Mesodermal cell (in vitro differentiated cells): ENCODE data around the gene PANK4.

Source experiments
- H3K27ac ChIP-seq: 2 replicates; pipeline ENCODE4 v1.7.0; 2013; ENCODE audit warnings: mild to moderate bottlenecking, low read depth, low read length, moderate library complexity; ENCODE audit not compliant: severe bottlenecking
- H3K36me3 ChIP-seq: 2 replicates; pipeline ENCODE4 v1.7.1; 2013; ENCODE audit warnings: mild to moderate bottlenecking, low read length, moderate library complexity; ENCODE audit not compliant: control insufficient read depth, insufficient read depth
- H3K4me1 ChIP-seq: one replicate; pipeline ENCODE4 v1.7.1; 2013; ENCODE audit warnings: mild to moderate bottlenecking, low read length; ENCODE audit not compliant: insufficient read depth, control insufficient read depth, poor library complexity, severe bottlenecking
- H3K4me3 ChIP-seq: 2 replicates; pipeline ENCODE4 v1.7.0; 2013; ENCODE audit warnings: low read length, control low read depth, mild to moderate bottlenecking; ENCODE audit not compliant: insufficient read depth, poor library complexity, severe bottlenecking; ENCODE audit errors: extremely low read depth
- H3K9me3 ChIP-seq: 2 replicates; pipeline ENCODE4 v1.7.1; 2013; ENCODE audit warnings: mild to moderate bottlenecking, low read length, moderate library complexity; ENCODE audit not compliant: control insufficient read depth
- WGBS, 2 experiments: methylation state at CpG; one replicate each; pipeline ENCODE4 v1.1.5; 2013; ENCODE audit warnings: missing lambda C conversion rate in 2 of 2; ENCODE audit not compliant: insufficient coverage in 2 of 2; 5-methylcytosine and 5-hydroxymethylcytosine counted together

The PANK4 gene

GRCh38 chr1:2502661-2503553 is 23.5 kb downstream of the PANK4 start:
- 90 to 92% methylated on average over 27 to 30 of the region's 36 CpGs for WGBS, 2 experiments
- Histone ChIP-seq H3K36me3 (no peaks in the 10 kb centered on the region), H3K4me3 (no peak overlapping the region), H3K9me3 (no peaks in the 10 kb centered on the region), H3K27ac (no peak overlapping the region), H3K4me1 (no peaks in the 10 kb centered on the region)

- H3K9me3 ChIP-seq, result no peaks in the 10 kb centered on the region
- WGBS, 2 experiments, result 91 to 93% methylated on average over 26 to 34 of the region's 34 CpGs
Measured at GRCh38 chr1:2502210-2502609, 24.2 kb downstream of the PANK4 start.

GRCh38 chr1:2501820-2502119 is 24.6 kb downstream of the PANK4 start:
- Histone ChIP-seq H3K4me3 (no peak overlapping the region), H3K36me3 (no peaks in the 10 kb centered on the region), H3K4me1 (no peaks in the 10 kb centered on the region), H3K27ac (no peak overlapping the region), H3K9me3 (no peaks in the 10 kb centered on the region)
- 91 to 95% methylated on average over 7 of the region's 7 CpGs for WGBS, 2 experiments

More at GRCh38 chr1:2502210-2502609, 24.2 kb downstream of the PANK4 start:
- Histone ChIP-seq H3K36me3 (no peaks in the 10 kb centered on the region), H3K4me1 (no peaks in the 10 kb centered on the region), H3K4me3 (no peak overlapping the region), H3K27ac (no peak overlapping the region)

GRCh38 chr1:2501041-2501819 is 25.2 kb downstream of the PANK4 start:
- WGBS, 2 experiments, result 85 to 86% methylated on average over 22 to 27 of the region's 28 CpGs
- Histone ChIP-seq H3K4me3 (no peak overlapping the region), H3K36me3 (no peaks in the 10 kb centered on the region), H3K27ac (no peak overlapping the region), H3K9me3 (no peaks in the 10 kb centered on the region), H3K4me1 (no peaks in the 10 kb centered on the region)

- no peaks in the 10 kb centered on the region for H3K4me1 ChIP-seq
- H3K36me3 ChIP-seq, result no peaks in the 10 kb centered on the region
- H3K4me3 ChIP-seq, result no peak overlapping the region
- 83 to 91% methylated on average over 17 to 19 of the region's 19 CpGs for WGBS, 2 experiments
- H3K27ac ChIP-seq, result no peak overlapping the region
- H3K9me3 ChIP-seq, result no peaks in the 10 kb centered on the region
Measured at GRCh38 chr1:2499986-2500596, 26.3 kb downstream of the PANK4 start.

- H3K4me1 ChIP-seq, result no peaks in the 10 kb centered on the region
- no peaks in the 10 kb centered on the region for H3K9me3 ChIP-seq
- 76 to 81% methylated on average over 3 to 4 of the region's 4 CpGs for WGBS, 2 experiments
- no peak overlapping the region for H3K4me3 ChIP-seq
- no peaks in the 10 kb centered on the region for H3K36me3 ChIP-seq
- no peak overlapping the region for H3K27ac ChIP-seq
Measured at GRCh38 chr1:2499260-2499659, 27.1 kb downstream of the PANK4 start.

- no peaks in the 10 kb centered on the region for H3K36me3 ChIP-seq
- H3K9me3 ChIP-seq, result no peaks in the 10 kb centered on the region
- no peaks in the 10 kb centered on the region for H3K4me1 ChIP-seq
- no peak overlapping the region for H3K4me3 ChIP-seq
- H3K27ac ChIP-seq, result no peak overlapping the region
- WGBS, 2 experiments, result 90 to 97% methylated on average over 6 to 9 of the region's 19 CpGs
Measured at GRCh38 chr1:2498648-2499047, 27.7 kb downstream of the PANK4 start.

GRCh38 chr1:2497891-2498290 is 28.5 kb downstream of the PANK4 start:
- no peak overlapping the region for H3K4me3 ChIP-seq
- 64 to 85% methylated on average over 3 of the region's 4 CpGs for WGBS, 2 experiments

GRCh38 chr1:2496746-2497145 is 29.6 kb downstream of the PANK4 start:
- Histone ChIP-seq H3K36me3 (no peaks in the 10 kb centered on the region), H3K4me1 (no peaks in the 10 kb centered on the region), H3K27ac (no peak overlapping the region), H3K9me3 (no peaks in the 10 kb centered on the region), H3K4me3 (no peak overlapping the region)
- WGBS, 2 experiments, result 90 to 93% methylated on average over 17 to 26 of the region's 26 CpGs

More at GRCh38 chr1:2497891-2498290, 28.5 kb downstream of the PANK4 start:
- Histone ChIP-seq H3K9me3 (no peaks in the 10 kb centered on the region), H3K27ac (no peak overlapping the region), H3K36me3 (no peaks in the 10 kb centered on the region), H3K4me1 (no peaks in the 10 kb centered on the region)

- H3K4me3 ChIP-seq, result no peak overlapping the region
- WGBS, 2 experiments, result 91 to 93% methylated on average over 23 to 25 of the region's 28 CpGs
- no peak overlapping the region for H3K27ac ChIP-seq
- no peaks in the 10 kb centered on the region for H3K4me1 ChIP-seq
- H3K36me3 ChIP-seq, result no peaks in the 10 kb centered on the region
- no peaks in the 10 kb centered on the region for H3K9me3 ChIP-seq
Measured at GRCh38 chr1:2496087-2496622, 30.2 kb downstream of the PANK4 start.
